HFF-Myc (cell line): ENCODE data around the gene SCRN2.

Experiments used
- DNase-seq: peaks from one replicate; pipeline ENCODE4 v3.0.0-alpha.2; 2011; ENCODE audit warnings: low read depth; ENCODE audit errors: extremely low read depth
- H3K4me3 ChIP-seq: replicated peaks from 2 replicates; pipeline ENCODE4 v1.5.1; 2011; ENCODE audit warnings: low read depth, mild to moderate bottlenecking, control low read depth, low read length
- TF ChIP-seq, protein P1 (sequence below): IDR thresholded peaks from 2 replicates; pipeline ENCODE4 v1.5.1; 2012; ENCODE audit warnings: mild to moderate bottlenecking, low read depth, low read length, control low read depth; ENCODE audit errors: missing control alignments

Gene SCRN2

DNA sequence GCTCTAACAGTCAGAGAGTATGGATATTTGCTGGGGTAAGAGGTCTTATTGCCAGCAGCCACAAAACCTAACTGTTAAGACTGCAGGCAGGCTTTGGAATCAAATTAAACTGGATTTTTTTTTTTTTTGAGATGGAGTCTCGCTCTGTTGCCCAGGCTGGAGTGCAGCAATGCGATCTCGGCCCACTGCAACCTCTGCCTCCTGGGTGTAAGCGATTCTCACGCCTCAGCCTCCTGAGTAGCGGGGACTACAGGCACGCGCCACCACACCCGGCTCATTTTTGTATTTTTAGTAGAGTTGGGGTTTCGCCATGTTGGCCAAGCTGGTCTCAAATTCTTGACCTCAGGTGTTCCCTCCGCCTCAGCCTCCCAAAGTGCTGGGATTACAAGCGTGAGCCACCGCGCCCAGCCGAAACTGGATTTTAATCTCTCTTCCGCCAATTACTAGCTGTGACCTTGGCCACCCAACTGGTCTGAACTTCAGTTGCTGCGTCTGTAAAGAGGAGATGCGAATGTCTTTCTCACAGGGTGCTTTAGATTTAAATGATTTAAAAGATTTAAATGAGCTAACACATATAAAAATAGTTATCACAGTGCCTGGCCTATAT, 10.6 kb downstream of the SCRN2 start:
- H3K4me3 ChIP-seq: peak overlapping the region; percentile 85
- no peak for DNase-seq
- TF ChIP-seq, protein P1, sequence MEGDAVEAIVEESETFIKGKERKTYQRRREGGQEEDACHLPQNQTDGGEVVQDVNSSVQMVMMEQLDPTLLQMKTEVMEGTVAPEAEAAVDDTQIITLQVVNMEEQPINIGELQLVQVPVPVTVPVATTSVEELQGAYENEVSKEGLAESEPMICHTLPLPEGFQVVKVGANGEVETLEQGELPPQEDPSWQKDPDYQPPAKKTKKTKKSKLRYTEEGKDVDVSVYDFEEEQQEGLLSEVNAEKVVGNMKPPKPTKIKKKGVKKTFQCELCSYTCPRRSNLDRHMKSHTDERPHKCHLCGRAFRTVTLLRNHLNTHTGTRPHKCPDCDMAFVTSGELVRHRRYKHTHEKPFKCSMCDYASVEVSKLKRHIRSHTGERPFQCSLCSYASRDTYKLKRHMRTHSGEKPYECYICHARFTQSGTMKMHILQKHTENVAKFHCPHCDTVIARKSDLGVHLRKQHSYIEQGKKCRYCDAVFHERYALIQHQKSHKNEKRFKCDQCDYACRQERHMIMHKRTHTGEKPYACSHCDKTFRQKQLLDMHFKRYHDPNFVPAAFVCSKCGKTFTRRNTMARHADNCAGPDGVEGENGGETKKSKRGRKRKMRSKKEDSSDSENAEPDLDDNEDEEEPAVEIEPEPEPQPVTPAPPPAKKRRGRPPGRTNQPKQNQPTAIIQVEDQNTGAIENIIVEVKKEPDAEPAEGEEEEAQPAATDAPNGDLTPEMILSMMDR: no peak

- TF ChIP-seq, protein P1: no peak
- H3K4me3 ChIP-seq: peak overlapping the region; percentile 85
- no peak for DNase-seq
Observed at GRCh38 chr17:47829870-47830269, 11.2 kb downstream of the SCRN2 start.

GRCh38 chr17:47823519-47823918, 17.6 kb downstream of the SCRN2 start:
- TF ChIP-seq, protein P1: no peak
- no peak overlapping the region for H3K4me3 ChIP-seq
- no peak for DNase-seq

DNA sequence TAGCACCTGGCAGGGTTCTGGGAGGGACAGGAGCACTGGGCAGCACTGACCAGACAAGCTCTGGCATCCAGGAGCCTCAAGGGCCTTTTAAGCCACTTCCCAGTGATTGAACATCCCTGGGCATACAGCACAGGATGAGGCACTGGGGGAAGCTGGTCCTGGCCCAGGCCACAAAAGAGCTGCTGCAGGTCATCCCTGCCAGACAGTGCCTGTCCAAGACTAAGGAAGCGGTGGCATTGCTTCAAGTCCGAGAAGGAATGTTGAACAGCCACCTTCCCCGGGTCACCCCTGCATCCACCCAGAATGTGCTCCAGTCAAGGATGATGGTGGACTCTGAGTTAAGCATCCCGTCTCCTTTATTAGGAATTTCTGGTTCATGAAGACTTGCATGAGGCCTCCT, 18.3 kb downstream of the SCRN2 start:
- TF ChIP-seq, protein P1: no peak
- DNase-seq: no peak
- H3K4me3 ChIP-seq: no peak overlapping the region

- H3K4me3 ChIP-seq: peak within 1 kb of the TSS; percentile 57
- TF ChIP-seq, protein P1: no peak
- DNase-seq: peak; percentile 54
Observed at GRCh38 chr17:47821424-47822391, 19.4 kb downstream of the SCRN2 start, which contains the start of gene OSBPL7. OSBPL7 (minus strand) TSS chr17:47821794; CDS start chr17:47820278, 1,516 bp downstream.

- DNase-seq: no peak
- H3K4me3 ChIP-seq: peak overlapping the region; percentile 57
- TF ChIP-seq, protein P1: no peak
Observed at GRCh38 chr17:47821031-47821423, 20.0 kb downstream of the SCRN2 start.
